IgD-negative memory B cell (primary cell): ENCODE data around the gene DTL. TPM values are rescaled to one million over a fixed set of nuclear protein-coding genes. Genes with fewer than 3 reads are reported as not detected.
A peak's percentile ranks its signal among the peaks of the same experiment; 100 is the strongest.

ENCODE experiments used
- H3K27ac Mint-ChIP-seq, 3 donors: one replicate each; pipeline ENCODE4 v1.8.0; 2020 to 2022; ENCODE audit warnings: mild to moderate bottlenecking in 3 of 3, mixed read lengths in 3 of 3, moderate library complexity in 1 of 3
- H3K27me3 Mint-ChIP-seq: one replicate; pipeline ENCODE4 v1.8.0; 2021; ENCODE audit warnings: mixed read lengths
- H3K36me3 Mint-ChIP-seq: one replicate; pipeline ENCODE4 v1.8.0; 2020; ENCODE audit warnings: mild to moderate bottlenecking, mixed read lengths
- H3K4me1 Mint-ChIP-seq, 3 donors: one replicate each; pipeline ENCODE4 v1.8.0; 2020 to 2022; ENCODE audit warnings: mixed read lengths in 3 of 3, mild to moderate bottlenecking in 1 of 3
- H3K4me3 Mint-ChIP-seq, 4 donors: one replicate each; pipeline ENCODE4 v1.8.0; 2020 to 2022; ENCODE audit warnings: mild to moderate bottlenecking in 4 of 4, mixed read lengths in 4 of 4, moderate library complexity in 3 of 4
- H3K9me3 Mint-ChIP-seq, 3 donors: one replicate each; pipeline ENCODE4 v1.8.0; 2020 to 2021; ENCODE audit warnings: mixed read lengths in 3 of 3, mild to moderate bottlenecking in 1 of 3
- polyA plus RNA-seq: library from polyadenylated mRNA; unstranded; fragments of 300-500 nt; fragmentation: Illumina TruSeq; gene quantifications from one replicate; pipeline ENCODE4 v1.2.3, GENCODE V29; 2021

Gene DTL
- polyA plus RNA-seq, 1 donor from 2014 or later, result 0.19 TPM

GRCh38 chr1:212097360-212097759 lies 61.8 kb downstream of the DTL start:
- no peak overlapping the region for H3K4me3 Mint-ChIP-seq
- H3K36me3 Mint-ChIP-seq, result peaks cover 11% of the 10 kb centered on the region
- peaks cover 0 to 6% (median 0%) of the 10 kb centered on the region in 3 donors for H3K4me1 Mint-ChIP-seq
- H3K27ac Mint-ChIP-seq, result no peak overlapping the region
- peaks cover 9 to 29% (median 10%) of the 10 kb centered on the region in 3 donors for H3K9me3 Mint-ChIP-seq
- H3K27me3 Mint-ChIP-seq, result no peaks in the 10 kb centered on the region

- Mint-ChIP-seq H3K4me3 (no peak overlapping the region), H3K9me3 (peaks cover 9 to 22% (median 10%) of the 10 kb centered on the region in 3 donors), H3K4me1 (peaks cover 0 to 6% (median 0%) of the 10 kb centered on the region in 3 donors), H3K36me3 (peaks cover 10% of the 10 kb centered on the region), H3K27me3 (no peaks in the 10 kb centered on the region), H3K27ac (no peak overlapping the region)
These were observed 62.8 kb downstream of the DTL start for GRCh38 chr1:212098310-212098709.

GRCh38 chr1:212098771-212099170 lies 63.2 kb downstream of the DTL start:
- Mint-ChIP-seq H3K27ac (peak overlapping the region in 1 of 3 donors; percentile 12), H3K27me3 (no peaks in the 10 kb centered on the region), H3K4me1 (peaks cover 0 to 6% (median 0%) of the 10 kb centered on the region in 3 donors), H3K9me3 (peaks cover 9 to 22% (median 10%) of the 10 kb centered on the region in 3 donors), H3K36me3 (peaks cover 10% of the 10 kb centered on the region), H3K4me3 (no peak overlapping the region)

DNA sequence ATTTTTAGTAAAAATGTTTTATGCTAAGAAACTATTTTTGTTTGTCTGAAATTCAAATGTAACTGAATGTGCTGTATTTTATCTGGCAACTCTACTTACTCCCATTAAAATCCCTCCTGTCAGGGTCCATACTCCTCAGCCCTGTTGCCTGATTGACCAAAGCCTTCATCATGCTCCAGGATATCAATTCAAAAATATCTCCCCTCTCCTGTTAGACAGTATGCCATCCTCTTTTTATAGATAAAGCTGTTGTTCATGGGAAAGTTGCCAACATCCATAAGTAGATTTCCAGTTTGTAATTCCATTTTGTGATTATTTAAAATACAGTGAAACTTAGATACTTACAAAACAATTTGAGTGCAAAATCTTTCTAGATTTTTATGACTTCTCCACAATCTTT lies 65.7 kb downstream of the DTL start:
- no peak overlapping the region for H3K4me3 Mint-ChIP-seq
- H3K9me3 Mint-ChIP-seq, result peaks cover 9 to 17% (median 9%) of the 10 kb centered on the region in 3 donors
- H3K4me1 Mint-ChIP-seq, result peaks cover 0 to 3% (median 0%) of the 10 kb centered on the region in 3 donors
- no peaks in the 10 kb centered on the region for H3K27me3 Mint-ChIP-seq
- peaks cover 6% of the 10 kb centered on the region for H3K36me3 Mint-ChIP-seq
- no peak overlapping the region for H3K27ac Mint-ChIP-seq

DNA sequence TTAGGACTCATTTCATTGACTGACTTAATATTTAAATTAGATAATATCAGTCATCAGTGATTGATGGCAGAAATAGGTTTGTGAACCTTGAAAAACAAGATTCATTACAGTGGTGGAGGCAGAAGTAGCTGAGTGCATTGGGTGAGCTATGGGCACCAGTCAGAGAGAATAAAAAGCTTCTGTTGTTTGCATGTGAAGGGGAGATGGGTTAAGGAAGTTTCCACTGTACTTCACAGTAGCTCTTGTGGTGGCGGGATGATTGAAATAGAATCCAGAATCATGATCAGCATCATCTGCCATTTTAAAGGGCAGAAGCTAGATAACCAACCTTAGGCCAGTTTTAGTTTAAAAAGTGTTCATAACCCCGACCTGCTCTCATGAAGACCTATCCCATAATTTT lies 66.2 kb downstream of the DTL start:
- peaks cover 4% of the 10 kb centered on the region for H3K36me3 Mint-ChIP-seq
- H3K27ac Mint-ChIP-seq, result no peak overlapping the region
- peaks cover 0 to 3% (median 0%) of the 10 kb centered on the region in 3 donors for H3K4me1 Mint-ChIP-seq
- H3K4me3 Mint-ChIP-seq, result no peak overlapping the region
- peaks cover 4 to 12% (median 9%) of the 10 kb centered on the region in 3 donors for H3K9me3 Mint-ChIP-seq
- H3K27me3 Mint-ChIP-seq, result no peaks in the 10 kb centered on the region

DNA sequence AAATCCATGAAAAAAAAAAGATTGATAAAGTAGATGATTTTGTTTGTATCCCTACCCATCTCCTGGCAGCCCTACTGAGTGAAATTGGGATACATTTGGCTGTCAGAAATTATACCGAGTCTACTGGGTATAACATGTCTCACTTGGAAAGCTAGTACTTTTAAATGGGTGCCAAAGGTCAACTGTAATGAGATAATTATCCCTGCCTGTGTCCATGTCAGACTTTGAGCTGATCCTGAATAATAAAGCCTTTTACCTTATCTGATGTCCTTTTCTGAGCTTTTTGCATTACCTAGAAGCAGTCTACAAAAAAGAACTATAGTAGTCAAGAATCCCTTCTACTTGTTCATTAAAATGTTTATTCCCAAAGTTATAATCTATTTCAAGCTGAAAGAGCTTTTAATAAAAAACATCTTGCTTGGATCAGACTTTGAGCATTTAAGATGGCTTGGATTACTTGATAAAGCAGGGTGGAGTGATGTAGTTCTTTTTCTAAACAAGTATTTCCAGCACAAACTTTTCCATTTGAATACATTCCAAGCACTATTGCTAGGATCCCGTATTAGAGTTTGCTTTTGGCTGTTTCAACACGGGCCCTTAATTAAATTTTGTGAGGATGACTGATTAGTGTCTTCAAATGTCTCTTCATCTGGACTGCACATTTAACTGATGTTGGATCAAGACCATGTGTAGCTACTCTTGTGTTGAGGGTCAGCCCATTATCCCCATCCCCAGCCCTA lies 69.2 kb downstream of the DTL start:
- H3K27ac Mint-ChIP-seq, result no peak overlapping the region
- no peaks in the 10 kb centered on the region for H3K9me3 Mint-ChIP-seq
- H3K27me3 Mint-ChIP-seq, result no peaks in the 10 kb centered on the region
- no peak overlapping the region for H3K4me3 Mint-ChIP-seq
- H3K4me1 Mint-ChIP-seq, result no peaks in the 10 kb centered on the region
- no peaks in the 10 kb centered on the region for H3K36me3 Mint-ChIP-seq

GRCh38 chr1:212106286-212106792 lies 70.8 kb downstream of the DTL start:
- no peaks in the 10 kb centered on the region for H3K9me3 Mint-ChIP-seq
- no peaks in the 10 kb centered on the region for H3K27me3 Mint-ChIP-seq
- no peak overlapping the region for H3K27ac Mint-ChIP-seq
- H3K4me3 Mint-ChIP-seq, result no peak overlapping the region
- H3K36me3 Mint-ChIP-seq, result no peaks in the 10 kb centered on the region
- no peaks in the 10 kb centered on the region for H3K4me1 Mint-ChIP-seq

DNA sequence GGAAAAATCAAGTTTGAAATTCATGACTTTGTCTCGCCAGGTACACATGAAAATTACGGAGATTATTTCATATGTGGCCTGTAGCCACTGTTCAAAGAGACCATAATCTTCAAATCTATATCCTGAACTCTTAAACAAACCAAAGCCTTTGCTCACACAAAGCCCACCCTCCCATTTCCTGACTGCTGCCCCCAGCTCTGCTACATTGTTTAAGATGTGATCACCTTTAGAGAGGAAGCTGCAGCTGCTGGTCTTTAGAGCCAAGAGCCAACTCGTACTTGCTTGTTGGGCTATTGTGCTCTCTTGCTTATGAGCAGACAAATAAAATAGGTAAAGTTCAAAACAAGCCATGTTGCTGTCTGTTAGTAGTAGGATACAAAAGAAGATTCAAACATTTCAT lies 71.9 kb downstream of the DTL start:
- H3K36me3 Mint-ChIP-seq, result no peaks in the 10 kb centered on the region
- H3K9me3 Mint-ChIP-seq, result no peaks in the 10 kb centered on the region
- no peak overlapping the region for H3K4me3 Mint-ChIP-seq
- no peak overlapping the region for H3K27ac Mint-ChIP-seq
- no peaks in the 10 kb centered on the region for H3K4me1 Mint-ChIP-seq
- H3K27me3 Mint-ChIP-seq, result no peaks in the 10 kb centered on the region

- no peak overlapping the region for H3K27ac Mint-ChIP-seq
- no peaks in the 10 kb centered on the region for H3K36me3 Mint-ChIP-seq
- no peaks in the 10 kb centered on the region for H3K4me1 Mint-ChIP-seq
- H3K27me3 Mint-ChIP-seq, result no peaks in the 10 kb centered on the region
- no peaks in the 10 kb centered on the region for H3K9me3 Mint-ChIP-seq
- H3K4me3 Mint-ChIP-seq, result no peak overlapping the region
These were observed 72.6 kb downstream of the DTL start for GRCh38 chr1:212108187-212108586.

DNA sequence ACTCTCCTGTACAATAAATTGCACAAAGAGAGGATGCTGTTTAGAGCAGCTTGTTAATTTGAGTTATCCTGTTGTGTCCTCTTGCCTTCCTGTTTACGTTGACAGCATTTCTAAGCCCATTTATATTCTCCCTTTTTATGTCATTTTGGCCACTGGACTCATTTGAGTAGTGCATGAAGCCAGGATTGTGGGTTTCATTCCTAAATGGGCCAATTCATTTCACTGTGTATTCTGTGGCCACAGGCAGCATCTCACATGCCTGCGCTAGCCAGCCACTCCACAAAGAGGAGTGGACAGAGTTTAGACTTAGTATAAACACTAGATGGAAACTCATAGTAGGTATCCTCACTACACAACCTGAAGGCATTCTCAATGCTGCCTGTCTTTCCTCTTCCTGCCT lies 73.4 kb downstream of the DTL start:
- Mint-ChIP-seq H3K36me3 (no peaks in the 10 kb centered on the region), H3K4me3 (no peak overlapping the region), H3K27me3 (no peaks in the 10 kb centered on the region), H3K4me1 (no peaks in the 10 kb centered on the region), H3K9me3 (no peaks in the 10 kb centered on the region), H3K27ac (no peak overlapping the region)

DNA sequence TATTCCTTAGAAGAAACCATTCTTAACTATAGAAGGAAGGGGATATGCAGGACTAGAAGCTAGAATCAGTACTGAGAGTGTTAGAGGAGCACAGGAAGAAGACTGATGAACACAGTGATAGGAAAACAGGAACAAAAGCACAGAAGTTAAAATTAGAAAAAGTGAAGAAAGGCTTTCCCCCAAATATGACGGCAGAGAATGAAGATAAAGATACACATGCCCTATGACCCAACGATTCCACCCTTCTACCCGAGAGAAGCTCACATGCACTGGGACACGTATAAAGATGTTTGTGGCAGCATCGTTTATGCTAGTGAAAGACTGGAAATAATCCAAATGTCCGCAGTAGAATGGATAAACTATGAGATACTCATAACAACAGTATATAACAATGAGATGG lies 74.2 kb downstream of the DTL start:
- H3K27me3 Mint-ChIP-seq, result no peaks in the 10 kb centered on the region
- H3K36me3 Mint-ChIP-seq, result no peaks in the 10 kb centered on the region
- H3K4me3 Mint-ChIP-seq, result no peak overlapping the region
- H3K4me1 Mint-ChIP-seq, result no peaks in the 10 kb centered on the region
- H3K27ac Mint-ChIP-seq, result no peak overlapping the region
- no peaks in the 10 kb centered on the region for H3K9me3 Mint-ChIP-seq

DNA sequence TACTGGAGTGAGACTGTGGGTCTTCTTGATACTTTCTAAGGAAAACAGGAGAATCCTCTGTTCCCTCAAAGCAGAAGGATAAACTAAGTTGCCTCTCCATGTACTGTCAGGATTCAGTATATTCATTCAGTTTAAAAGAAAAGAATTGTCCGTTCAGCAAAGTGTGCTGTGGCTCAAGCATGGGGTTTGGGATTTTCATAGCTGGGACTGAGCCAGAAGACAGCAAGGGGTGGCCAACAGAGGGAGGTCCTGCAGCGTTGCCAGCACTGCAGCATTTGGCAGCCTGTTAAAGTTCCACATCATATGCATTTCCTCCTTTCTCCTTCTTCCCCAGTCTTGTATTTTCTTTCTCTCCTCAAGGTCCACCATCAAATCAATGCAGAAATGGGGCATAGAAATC lies 75.1 kb downstream of the DTL start:
- no peak overlapping the region for H3K4me3 Mint-ChIP-seq
- H3K27ac Mint-ChIP-seq, result no peak overlapping the region
- H3K4me1 Mint-ChIP-seq, result no peaks in the 10 kb centered on the region
- H3K27me3 Mint-ChIP-seq, result no peaks in the 10 kb centered on the region
- no peaks in the 10 kb centered on the region for H3K36me3 Mint-ChIP-seq
- no peaks in the 10 kb centered on the region for H3K9me3 Mint-ChIP-seq

DNA sequence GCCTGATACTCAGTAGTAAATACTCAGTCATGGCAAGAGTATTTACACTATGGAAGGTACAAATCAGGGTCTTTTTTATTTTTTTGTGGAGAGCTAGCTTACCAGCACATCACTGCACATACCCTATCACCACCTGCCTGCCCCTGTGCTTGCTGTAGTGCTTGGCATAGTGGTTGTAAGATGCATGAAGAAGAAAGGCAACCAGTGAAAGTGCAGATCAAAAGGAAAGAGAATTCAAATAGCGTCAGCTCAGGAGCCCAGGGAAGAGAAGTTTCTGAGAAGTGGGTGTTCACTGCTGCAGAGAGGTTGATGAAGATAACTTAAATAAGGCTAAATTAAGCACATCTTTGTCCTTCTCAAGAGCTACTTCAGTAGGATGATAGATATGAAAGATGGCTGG lies 76.0 kb downstream of the DTL start:
- Mint-ChIP-seq H3K27me3 (no peaks in the 10 kb centered on the region), H3K4me1 (no peaks in the 10 kb centered on the region), H3K4me3 (no peak overlapping the region), H3K9me3 (no peaks in the 10 kb centered on the region), H3K27ac (no peak overlapping the region), H3K36me3 (no peaks in the 10 kb centered on the region)

DNA sequence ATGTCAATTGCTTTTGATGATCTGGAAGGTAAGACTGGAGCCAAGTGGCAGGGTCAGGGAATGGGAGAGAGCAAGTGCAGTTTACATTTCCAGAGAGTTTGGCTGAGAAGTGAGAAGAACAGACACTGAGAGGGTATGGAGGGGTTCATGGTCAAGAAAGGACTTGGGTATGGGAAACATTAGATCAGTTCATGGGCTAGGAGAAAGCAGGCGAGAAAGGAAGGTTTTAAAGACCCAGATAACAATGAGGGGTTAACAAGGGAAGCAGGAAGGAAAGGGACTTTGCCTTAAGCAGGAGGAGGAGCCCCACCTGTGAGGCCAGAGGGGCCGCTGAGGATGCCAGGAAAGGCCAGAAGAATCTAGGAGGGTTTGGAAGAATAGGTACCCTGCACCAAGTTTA lies 78.2 kb downstream of the DTL start:
- no peak overlapping the region for H3K4me3 Mint-ChIP-seq
- no peaks in the 10 kb centered on the region for H3K36me3 Mint-ChIP-seq
- H3K27me3 Mint-ChIP-seq, result no peaks in the 10 kb centered on the region
- H3K27ac Mint-ChIP-seq, result no peak overlapping the region
- no peaks in the 10 kb centered on the region for H3K9me3 Mint-ChIP-seq
- H3K4me1 Mint-ChIP-seq, result peaks cover 0 to 3% (median 0%) of the 10 kb centered on the region in 3 donors

GRCh38 chr1:212118167-212118871 lies 82.8 kb downstream of the DTL start:
- Mint-ChIP-seq H3K27ac (peak overlapping the region in 2 of 3 donors; percentile 13 to 20), H3K4me1 (peaks cover 0 to 7% (median 2%) of the 10 kb centered on the region in 3 donors), H3K4me3 (no peak overlapping the region), H3K36me3 (peaks cover 2% of the 10 kb centered on the region), H3K9me3 (no peaks in the 10 kb centered on the region), H3K27me3 (no peaks in the 10 kb centered on the region)
